ENCODE data around the gene ZFAND4.
"Not testable (repeated sequence)": the region's sequence is repeated elsewhere in the genome, so short reads cannot be mapped to it uniquely, and the experiment has no call there.

Gene ZFAND4

DNA sequence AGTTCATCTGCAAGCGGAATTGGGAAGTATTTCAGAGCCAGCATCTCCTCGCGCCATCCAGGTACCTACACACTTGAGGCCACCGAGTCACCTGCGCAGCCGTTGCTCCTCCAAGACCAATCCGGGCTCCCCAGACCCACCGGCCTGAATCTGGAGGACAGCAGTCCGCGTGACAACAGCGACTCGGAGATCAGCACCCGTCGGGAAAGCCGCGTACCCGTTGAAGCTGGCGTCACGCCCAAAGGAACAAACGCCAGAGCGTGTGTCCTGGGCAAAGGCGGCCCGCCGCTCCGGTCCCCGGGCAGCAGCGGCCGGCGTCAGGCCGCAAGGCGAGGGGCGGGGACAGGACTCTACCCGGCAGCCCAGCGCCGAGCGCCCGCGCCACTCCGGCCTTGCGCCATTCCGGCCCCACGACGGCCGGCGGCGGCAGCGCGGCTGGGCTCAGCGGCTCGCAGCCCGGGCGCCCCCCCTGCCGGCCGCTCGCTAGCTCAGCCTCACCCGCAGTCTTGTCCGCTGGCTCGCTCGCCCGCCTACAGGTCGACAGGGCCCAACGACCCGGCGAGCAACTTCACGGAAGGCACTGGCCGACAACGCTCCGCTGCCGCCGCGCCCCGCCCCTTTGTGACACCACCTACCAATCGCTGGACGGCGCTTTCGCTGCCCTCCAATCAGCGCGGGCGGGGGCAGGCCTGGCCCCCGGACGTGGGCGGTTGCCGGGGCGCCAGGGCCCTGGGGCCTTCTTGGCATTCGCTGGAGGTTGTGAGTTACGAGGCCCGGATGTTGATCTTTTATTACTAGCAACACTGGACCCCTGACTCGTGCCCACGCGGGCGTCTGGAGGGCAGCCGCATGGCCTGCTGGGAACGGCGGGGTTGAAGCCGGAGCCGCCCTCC is at the start of gene ZFAND4:
Gene ZFAND4, minus strand, starts transcription at position 592 of the 893 bp plus-strand sequence. CDS start 9,047 bp downstream, outside the sequence.
- peak; percentile 91 for DNase-seq (ENCODE audit: low read depth)

DNA sequence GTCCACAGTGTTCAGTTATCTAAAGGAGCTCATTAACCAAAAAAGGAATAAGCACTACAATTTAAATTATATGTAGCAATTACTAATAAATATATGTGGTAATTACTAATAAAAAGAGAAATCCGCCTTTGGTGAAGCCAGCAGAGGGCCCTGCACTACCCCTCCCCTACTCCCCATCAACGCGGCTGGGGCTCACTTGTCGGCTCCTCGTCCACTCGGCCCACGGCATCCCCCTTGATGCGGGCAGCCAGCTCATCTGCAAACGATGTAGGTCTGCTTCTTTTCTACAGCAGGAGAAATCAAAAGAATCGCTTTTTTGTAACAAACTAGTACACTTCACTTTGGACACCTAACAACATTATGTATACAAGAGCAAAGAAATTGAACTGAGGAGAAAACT is 48.9 kb upstream of the ZFAND4 start:
- DNase-seq (ENCODE audit: low read depth): not testable (repeated sequence)

DNA sequence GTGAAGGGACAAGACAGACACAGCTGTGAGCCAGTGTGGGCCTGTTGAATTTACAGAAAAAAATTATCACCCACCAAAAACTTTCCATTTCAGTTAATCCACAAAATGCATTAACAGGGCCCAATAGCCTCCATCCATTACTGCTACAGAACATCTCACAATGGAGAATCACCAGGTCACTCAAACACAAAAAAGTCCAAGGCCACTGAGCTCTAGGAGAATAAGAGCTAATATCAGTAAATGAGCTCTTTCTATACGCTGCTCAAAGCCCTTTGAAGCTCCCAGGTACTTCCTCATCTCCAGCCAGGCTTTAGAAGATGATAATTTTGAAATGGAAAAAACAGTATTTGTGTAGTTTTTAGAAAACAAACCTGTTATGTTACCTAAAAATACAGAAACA is 45.1 kb upstream of the ZFAND4 start:
- not testable (repeated sequence) for DNase-seq (ENCODE audit: low read depth)

DNA sequence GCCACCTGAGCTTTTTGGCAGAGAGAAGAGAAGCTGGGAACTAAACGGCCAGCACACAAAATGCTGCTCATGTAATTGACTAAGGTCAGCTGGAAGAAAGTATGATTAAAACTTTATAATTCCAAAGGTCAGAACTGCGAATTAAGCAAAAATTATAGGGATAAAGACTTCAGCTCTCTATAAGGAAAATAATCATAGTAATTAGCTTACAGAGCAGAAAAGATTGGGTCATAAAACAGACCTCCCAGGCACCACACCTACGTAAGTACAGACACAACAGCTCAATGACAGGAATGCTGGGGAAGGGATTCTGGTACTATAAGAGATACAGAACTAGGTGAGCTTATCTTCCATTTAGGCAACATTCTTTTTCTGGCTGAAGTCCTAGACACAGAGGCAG is 44.5 kb upstream of the ZFAND4 start:
- DNase-seq (ENCODE audit: low read depth): not testable (repeated sequence)

DNA sequence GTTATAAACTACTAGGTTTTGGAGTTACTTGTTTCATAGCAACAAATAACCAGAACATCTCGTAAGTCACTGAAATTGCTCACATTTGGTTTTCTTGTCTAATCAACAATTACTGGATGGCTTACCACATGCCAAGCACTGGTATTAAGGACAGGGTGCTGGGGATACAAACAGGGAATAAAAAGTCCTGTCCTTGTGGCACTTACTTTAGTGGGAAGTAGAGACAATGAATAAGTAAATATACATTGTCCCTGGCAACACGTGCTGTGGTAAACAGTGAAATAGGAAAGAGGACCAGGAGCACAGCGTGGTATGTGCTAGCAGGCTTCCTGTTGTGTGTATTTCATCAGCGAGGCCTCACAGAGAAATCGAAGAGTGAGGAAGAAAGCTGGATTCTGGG is 38.7 kb upstream of the ZFAND4 start:
- not testable (repeated sequence) for DNase-seq (ENCODE audit: low read depth)

DNA sequence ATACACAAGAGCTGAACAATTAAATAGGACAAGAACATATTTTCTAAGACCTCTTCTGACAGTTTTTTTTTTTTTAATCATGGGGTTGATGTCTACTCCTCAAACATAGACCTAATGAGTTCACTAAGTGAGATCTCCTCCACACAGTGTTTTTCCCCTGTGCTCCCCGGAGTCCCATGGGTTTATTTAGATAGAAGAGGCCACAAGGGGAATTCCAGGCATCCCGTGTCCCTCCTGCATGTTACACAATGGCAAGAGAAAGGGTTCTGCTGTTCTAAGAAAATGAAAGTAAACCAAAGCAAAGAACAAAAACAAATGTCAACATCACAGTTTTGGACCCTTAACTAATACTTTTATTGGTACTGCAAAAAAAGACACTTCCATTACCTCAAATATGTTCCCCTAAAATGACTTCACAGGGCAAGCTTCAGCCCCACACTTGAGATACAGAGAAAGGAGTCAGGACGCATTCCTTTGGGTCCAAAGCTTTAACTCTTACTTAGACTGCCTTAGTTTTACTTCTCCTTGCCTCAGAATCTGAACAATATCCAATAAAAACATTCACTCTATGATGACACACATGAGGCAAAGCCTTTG is 37.7 kb upstream of the ZFAND4 start:
- DNase-seq (ENCODE audit: low read depth): not testable (repeated sequence)

DNA sequence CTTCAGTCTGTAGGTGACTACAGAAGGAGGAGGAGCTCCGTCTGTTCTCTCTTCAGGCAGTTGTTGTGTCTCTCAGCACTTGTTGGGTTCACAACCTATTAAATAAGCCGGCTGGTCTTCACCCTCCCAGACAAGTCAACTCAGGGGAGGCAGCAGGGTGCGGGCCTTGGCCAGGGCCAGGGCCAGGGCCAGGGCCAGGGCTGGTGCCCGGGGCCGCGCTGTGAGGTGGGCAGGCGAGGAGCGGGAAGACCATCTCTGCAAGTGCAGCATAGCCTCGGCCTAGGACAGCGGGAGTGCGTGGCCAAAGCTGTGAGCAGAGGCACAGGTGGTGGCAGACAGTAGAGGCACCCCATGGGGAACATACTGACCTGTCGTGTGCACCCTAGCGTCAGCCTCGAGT is 5.9 kb upstream of the ZFAND4 start:
- DNase-seq (ENCODE audit: low read depth): not testable (repeated sequence)

DNA sequence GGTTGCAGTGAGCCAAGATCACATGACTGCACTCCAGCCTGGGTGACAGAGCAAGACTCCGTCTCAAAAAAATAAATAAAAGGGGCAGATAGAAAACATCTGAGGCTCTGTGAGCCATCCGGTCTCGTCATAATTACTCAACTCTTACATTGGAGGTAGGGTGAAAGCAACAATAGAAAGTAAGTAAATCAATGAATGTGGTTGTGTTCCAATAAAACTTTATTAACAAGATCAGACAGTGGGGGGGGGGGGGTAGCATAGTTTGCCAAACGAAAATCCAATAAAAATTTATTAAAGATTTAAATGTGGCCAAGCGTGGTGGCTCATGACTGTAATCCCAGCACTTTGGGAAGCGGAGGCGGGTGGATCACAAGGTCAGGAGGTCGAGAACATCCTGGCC is 2.8 kb upstream of the ZFAND4 start:
- DNase-seq (ENCODE audit: low read depth): no peak

DNA sequence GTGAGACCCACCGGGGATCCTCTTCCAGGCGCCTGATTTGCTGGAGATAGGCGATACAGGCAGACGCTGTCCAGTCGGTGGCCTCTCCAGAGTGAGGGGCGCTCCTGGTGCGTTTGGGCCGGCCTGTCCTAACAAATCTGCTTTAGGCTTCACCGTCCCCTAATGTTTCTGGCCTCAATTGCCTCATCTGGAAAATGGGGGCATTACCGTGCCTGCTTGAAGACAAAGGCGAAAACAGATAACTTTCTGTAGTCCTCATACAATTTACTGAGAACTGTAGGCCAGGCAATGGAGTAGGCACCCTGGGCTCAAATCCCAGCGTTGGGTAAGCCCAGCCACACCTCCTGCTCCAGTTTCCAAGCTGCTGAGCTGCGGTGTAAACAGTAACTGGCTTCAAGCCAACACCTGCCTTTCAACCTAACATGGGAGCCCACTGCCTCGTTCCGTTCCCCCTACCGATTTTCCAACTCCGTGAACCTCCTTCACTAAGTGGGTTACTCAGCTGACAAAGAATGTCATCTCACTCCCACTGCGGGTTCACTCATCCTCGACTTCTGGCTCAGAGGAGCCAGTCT is 589 bp upstream of the ZFAND4 start:
- no peak for DNase-seq (ENCODE audit: low read depth)

DNA sequence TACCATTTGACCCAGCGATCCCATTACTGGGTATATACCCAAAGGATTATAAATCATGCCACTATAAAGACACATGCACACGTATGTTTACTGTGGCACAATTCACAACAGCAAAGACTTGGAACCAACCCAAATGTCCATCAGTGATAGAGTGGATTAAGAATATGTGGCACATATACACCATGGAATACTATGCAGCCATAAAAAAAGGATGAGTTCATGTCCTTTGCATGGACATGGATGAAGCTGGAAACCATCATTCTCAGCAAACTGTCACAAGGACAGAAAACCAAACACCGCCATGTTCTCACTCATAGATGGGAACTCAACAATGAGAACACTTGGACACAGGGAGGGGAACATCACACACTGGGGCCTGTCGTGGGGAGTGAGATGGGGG is 1.3 kb downstream of the ZFAND4 start:
- DNase-seq (ENCODE audit: low read depth): not testable (repeated sequence)

DNA sequence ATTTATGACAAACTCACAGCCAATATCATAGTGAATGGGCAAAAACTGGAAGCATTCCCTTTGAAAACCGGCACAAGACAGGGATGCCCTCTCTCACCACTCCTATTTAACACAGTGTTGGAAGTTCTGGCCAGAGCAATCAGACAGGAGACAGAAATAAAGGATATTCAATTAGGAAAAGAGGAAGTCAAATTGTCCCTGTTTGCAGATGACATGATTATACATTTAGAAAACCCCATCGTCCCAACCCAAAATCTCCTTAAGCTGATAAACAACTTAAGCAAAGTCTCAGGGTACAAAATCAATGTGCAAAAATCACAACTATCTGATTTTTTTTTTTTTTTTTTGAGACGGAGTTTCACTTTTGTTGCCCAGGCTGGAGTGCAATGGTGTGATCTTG is 2.7 kb downstream of the ZFAND4 start:
- not testable (repeated sequence) for DNase-seq (ENCODE audit: low read depth)

DNA sequence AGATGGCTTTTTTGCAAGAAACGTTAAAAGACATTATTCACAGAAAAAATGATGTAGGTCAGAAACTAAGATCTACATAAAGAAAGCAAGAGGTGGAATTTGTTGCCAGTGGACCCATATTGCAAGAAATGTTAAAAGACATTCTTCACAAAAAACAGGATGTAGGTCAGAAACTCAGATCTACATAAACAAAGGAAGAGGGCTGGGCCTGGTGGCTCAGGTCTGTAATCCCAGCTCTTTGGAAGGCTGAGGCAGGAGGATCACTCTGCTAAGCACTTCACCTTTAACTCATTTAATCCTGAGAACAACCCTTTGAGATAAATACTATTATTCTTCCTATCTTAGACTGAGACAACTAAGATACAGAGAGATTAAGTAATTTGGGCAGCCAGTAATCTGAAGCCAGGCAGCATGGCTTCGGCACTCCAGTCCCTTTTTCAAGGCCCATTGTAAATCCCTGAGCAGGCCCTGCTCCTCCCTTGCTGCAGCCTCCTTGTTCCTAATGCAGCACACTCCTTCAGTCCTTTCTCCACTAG is 11.6 kb downstream of the ZFAND4 start:
- DNase-seq (ENCODE audit: low read depth): no peak

DNA sequence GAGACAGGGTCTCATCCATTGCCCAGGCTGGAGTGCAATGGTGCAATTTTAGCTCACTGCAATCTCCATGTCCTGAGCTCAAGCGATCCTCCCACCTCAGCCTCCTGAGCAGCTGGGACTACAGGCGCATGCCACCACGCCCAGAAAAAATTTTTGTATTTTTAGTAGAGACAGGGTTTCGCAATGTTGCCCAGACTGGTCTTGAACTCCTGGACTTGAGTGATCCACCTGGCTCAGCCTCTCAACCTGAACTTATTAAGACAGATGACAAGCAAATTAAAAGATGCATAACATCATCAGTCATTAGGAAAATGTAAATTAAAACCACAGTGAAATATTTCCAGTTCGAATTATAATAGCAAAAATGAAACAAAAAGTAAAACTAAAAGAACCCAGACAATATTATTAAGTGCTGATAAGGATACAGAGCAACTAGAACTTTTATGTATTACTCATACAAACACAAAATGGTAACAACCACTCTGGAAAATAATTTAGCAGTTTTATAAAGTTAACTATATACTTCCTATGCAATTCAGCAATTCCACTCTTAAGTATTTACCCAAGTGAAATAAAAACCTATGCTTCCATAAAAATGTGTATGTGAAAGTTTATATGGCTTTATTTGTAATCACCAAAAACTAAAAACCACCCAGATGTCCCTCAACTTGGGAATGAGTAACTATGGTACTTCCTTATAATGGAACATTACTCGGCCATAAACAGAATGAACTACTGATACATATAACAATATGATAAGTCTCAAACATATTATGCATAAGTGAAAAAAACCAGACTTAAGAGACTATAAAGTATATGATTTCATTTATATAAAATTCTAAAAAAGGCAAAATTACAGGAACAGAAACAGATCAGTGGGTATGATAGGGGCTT is 15.3 kb downstream of the ZFAND4 start:
- DNase-seq (ENCODE audit: low read depth): no peak

DNA sequence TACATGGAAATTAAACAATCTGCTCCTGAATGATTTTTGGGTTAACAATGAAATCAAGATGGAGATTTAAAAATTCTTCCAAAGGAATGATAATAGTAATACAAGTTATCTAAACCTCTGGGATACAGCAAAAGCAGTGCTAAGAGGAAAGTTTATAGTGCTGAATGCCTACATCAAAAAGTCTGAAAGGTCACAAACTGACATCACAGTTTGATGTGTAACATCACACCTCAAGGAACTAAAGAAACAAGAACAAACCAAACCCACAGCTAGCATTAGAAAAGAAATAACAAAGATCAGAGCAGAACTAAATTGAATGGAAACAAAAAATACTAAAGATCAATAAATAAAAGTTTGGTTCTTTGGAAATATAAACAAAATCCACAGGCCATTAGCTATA is 17.4 kb downstream of the ZFAND4 start:
- no peak for DNase-seq (ENCODE audit: low read depth)

DNA sequence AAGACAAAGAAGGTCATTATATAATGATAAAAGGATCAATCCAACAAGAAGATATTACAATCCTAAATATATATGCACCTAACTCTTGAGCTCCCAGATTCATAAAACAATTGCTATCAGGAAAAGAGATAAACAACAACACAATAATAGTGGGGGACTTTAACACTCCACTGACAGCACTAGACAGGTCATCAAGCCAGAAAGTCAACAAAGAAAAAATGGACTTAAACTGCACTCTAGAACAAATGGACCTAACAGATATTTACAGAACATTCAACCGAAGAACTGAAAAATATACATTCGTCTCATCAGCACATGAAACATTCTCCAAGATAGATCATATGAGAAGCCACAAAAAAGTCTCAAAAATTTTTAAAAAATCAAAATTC is 17.8 kb downstream of the ZFAND4 start:
- not testable (repeated sequence) for DNase-seq (ENCODE audit: low read depth)

DNA sequence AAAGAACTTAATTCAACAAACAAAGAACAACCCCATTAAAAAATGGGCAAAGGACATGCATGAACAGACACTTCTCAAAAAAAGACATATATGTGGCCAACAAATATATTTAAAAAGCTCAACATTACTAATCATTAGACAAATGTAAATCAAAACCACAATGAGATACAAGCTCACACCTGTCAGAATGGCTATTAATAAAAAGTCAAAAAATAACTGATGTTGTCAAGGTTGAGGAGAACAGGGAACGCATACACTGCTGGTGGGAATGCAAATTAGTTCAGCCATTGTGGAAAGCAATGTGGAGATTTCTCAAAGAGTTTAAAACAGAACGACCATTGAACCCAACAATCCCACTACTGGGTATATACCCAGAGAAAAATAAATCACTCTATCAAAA is 19.1 kb downstream of the ZFAND4 start:
- no peak for DNase-seq (ENCODE audit: low read depth)

DNA sequence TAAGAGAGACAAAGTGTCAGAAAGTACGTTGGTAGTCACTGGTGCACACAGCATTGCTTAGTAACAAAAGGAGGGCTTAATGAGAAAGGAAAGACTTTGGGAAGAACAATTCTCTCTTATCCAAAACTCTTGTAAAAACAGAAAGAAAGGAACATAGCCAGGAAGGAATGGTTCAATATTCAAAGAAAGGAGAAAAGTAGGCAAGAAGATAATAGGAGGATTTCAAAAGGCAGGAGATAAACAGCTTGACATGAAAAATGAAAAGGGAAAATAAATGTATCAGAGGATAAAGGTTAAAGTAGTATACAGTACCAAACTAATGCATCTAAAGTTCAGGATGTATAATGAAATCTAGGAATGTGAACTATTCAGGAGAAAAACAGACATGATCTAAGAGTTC is 20.1 kb downstream of the ZFAND4 start:
- DNase-seq (ENCODE audit: low read depth): no peak

DNA sequence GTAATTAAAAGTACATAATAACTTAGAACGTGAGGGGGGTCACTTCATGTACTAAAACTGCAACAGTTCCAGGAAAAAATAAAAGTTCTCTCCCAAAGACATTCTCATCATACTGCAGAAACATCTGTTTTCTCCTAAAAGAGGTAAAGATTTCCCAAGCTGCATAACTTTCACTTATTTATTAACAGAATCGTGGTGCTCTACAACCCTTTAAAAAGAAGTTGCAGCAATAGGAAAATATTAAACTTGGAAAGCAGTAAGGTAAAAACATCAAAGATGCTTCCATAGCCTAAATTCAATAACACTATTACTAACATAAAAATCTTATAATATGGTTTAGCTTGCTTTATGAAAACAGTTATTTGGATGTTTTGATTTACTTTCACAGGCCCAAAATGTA is 23.3 kb downstream of the ZFAND4 start:
- DNase-seq (ENCODE audit: low read depth): no peak

DNA sequence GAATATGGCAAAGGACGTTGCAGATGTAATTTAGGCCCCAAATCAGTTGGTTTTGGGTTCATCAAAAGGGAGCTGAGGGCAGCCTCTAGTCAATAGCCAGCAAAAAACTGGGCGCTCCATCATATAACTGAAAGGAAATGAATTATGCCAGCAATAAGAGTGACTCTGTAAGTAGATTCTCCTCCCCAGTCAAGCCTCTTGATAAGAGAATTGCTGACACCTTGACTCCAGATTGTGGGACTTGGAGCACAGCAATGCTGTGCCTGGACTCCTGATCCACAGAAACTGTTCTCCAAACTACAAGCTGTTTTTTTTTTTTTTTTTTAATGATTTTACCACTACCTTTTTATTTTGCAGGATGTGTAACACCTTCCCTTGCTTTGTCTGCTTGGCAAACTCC is 25.5 kb downstream of the ZFAND4 start:
- no peak for DNase-seq (ENCODE audit: low read depth)

DNA sequence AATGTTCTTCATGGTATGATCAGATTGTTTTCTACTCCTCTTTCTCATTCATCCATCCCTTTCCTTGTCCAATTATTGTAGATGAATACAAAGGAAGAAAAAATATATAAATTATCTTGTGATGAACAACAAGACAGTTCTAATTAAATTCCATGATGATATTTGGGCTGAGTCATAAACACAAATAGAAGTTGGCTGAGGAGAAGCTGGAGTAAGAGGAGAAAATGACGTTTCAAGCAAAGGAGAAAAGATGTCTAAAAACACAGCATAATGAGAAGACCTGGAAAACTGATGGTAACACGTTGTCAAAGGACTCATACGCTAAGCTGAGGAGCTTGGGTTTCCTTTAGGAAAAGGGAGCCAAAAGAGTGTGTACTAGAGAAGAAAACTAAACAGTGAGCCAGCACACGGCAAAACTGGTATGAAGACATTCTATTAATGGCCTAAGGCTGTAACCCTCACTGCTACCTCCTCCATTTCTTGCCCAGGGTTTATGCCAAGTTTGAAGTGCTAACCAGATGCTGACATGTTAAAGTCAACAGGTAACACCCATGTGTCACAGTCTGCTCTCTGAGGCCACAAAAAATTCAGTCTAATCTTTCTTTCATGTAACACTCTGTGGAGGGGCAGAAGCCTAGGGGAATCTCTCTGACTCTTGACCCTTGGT is 26.1 kb downstream of the ZFAND4 start:
- DNase-seq (ENCODE audit: low read depth): no peak

DNA sequence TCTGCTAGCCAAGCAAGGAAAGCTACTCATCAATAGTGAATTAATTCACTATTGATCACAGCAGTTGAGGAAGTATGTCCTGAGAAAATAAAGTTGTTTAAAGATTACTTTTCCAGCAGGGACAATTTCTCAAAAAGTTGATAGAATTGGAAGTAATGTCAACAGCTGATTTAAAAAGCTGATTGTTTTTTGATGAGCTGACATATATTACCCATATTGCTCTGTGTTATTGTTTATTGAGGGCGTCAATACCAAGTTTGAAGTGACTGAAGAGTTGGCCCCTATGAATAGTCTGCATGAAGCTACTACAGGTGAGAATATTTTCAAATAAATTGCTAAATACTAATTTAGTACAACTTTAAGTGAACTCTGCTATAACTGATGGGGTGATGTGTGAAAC is 28.0 kb downstream of the ZFAND4 start:
- no peak for DNase-seq (ENCODE audit: low read depth)
